Mesenchymal stem cell (in vitro differentiated cells and primary cell): Measurements from ENCODE around the gene ST8SIA6.

ENCODE experiments used
- DNase-seq: peaks from one replicate; pipeline ENCODE4 v3.0.0-alpha.2; 2013
- H2AFZ ChIP-seq: one replicate; pipeline ENCODE4 v1.6.1; 2013; ENCODE audit warnings: low read depth, mild to moderate bottlenecking, control low read depth, inconsistent platforms, low read length, moderate library complexity
- H2AK5ac ChIP-seq: 2 replicates; pipeline ENCODE4 v1.6.1; 2013; ENCODE audit warnings: low read length, moderate library complexity, mild to moderate bottlenecking, inconsistent platforms; ENCODE audit not compliant: severe bottlenecking
- H2BK120ac ChIP-seq: one replicate; pipeline ENCODE4 v1.6.1; 2013; ENCODE audit warnings: low read depth, mild to moderate bottlenecking, inconsistent platforms, low read length, moderate library complexity
- H2BK12ac ChIP-seq, 2 experiments: one replicate each; pipeline ENCODE4 v1.6.1; 2013; ENCODE audit warnings: inconsistent platforms in 2 of 2, low read length in 2 of 2, mild to moderate bottlenecking in 2 of 2, moderate library complexity in 2 of 2, control low read depth in 1 of 2
- H2BK15ac ChIP-seq: one replicate; pipeline ENCODE4 v1.6.1; 2013; ENCODE audit warnings: mild to moderate bottlenecking, low read depth, inconsistent platforms; ENCODE audit not compliant: poor library complexity, severe bottlenecking
- H2BK5ac ChIP-seq: 2 replicates; pipeline ENCODE4 v1.6.1; 2013; ENCODE audit warnings: low read depth, mild to moderate bottlenecking, low read length, control low read depth, inconsistent platforms; ENCODE audit not compliant: poor library complexity, severe bottlenecking
- H3K14ac ChIP-seq, 2 experiments: one replicate each; pipeline ENCODE4 v1.6.1; 2013; ENCODE audit warnings: inconsistent platforms in 2 of 2, low read length in 2 of 2, control low read depth in 1 of 2, mild to moderate bottlenecking in 1 of 2, moderate library complexity in 1 of 2
- H3K18ac ChIP-seq, 2 experiments: one replicate each; pipeline ENCODE4 v1.6.1; 2013; ENCODE audit warnings: inconsistent platforms in 2 of 2, low read length in 2 of 2, control low read depth in 1 of 2, low read depth in 1 of 2, mild to moderate bottlenecking in 1 of 2
- H3K23ac ChIP-seq, 2 experiments: one replicate each; pipeline ENCODE4 v1.6.1; 2013; ENCODE audit warnings: inconsistent platforms in 2 of 2, low read length in 2 of 2, mild to moderate bottlenecking in 2 of 2, moderate library complexity in 2 of 2, control low read depth in 1 of 2
- H3K27ac ChIP-seq: 2 replicates; pipeline ENCODE4 v1.5.1; 2013; ENCODE audit warnings: mild to moderate bottlenecking, moderate library complexity, low read length, control low read depth, inconsistent platforms; ENCODE audit not compliant: poor library complexity, severe bottlenecking
- H3K27me3 ChIP-seq, 2 experiments: 2 replicates each; pipeline versions ENCODE4 v1.6.1 to v1.7.0; 2013; ENCODE audit warnings: low read length in 2 of 2, mild to moderate bottlenecking in 2 of 2, moderate library complexity in 2 of 2, control low read depth in 1 of 2, inconsistent platforms in 1 of 2; ENCODE audit not compliant: control insufficient read depth in 1 of 2, insufficient read depth in 1 of 2
- H3K36me3 ChIP-seq, 2 experiments: 2 replicates each; pipeline versions ENCODE4 v1.6.1 to v1.7.0; 2013; ENCODE audit warnings: low read length in 2 of 2, control low read depth in 1 of 2, inconsistent platforms in 1 of 2, low read depth in 1 of 2, mild to moderate bottlenecking in 1 of 2; ENCODE audit not compliant: insufficient read depth in 2 of 2, control insufficient read depth in 1 of 2
- H3K4ac ChIP-seq, 2 experiments: one replicate each; pipeline ENCODE4 v1.6.1; 2013; ENCODE audit warnings: inconsistent platforms in 2 of 2, low read length in 2 of 2, mild to moderate bottlenecking in 2 of 2, moderate library complexity in 2 of 2, control low read depth in 1 of 2, low read depth in 1 of 2
- H3K4me1 ChIP-seq: 2 replicates; pipeline ENCODE4 v1.6.1; 2013; ENCODE audit warnings: low read depth, low read length, control low read depth; ENCODE audit not compliant: control insufficient read depth, insufficient read depth
- H3K4me2 ChIP-seq: 2 replicates; pipeline ENCODE4 v1.6.1; 2013; ENCODE audit warnings: low read length, mild to moderate bottlenecking, inconsistent platforms; ENCODE audit not compliant: poor library complexity, severe bottlenecking
- H3K4me3 ChIP-seq, 2 experiments: 2 replicates each; pipeline versions ENCODE4 v1.5.1 to v1.7.0; 2013; ENCODE audit warnings: low read length in 2 of 2, mild to moderate bottlenecking in 2 of 2, control low read depth in 1 of 2, low read depth in 1 of 2; ENCODE audit not compliant: insufficient read depth in 1 of 2
- H3K79me1 ChIP-seq: replicated peaks from 2 replicates; pipeline ENCODE4 v1.6.1; 2013; ENCODE audit warnings: mild to moderate bottlenecking, control low read depth, low read length, inconsistent platforms; ENCODE audit not compliant: poor library complexity, severe bottlenecking
- H3K9ac ChIP-seq: 2 replicates; pipeline ENCODE4 v1.7.0; 2013; ENCODE audit warnings: mild to moderate bottlenecking, low read length, moderate library complexity
- H3K9me3 ChIP-seq: 2 replicates; pipeline ENCODE4 v1.7.0; 2013; ENCODE audit warnings: mild to moderate bottlenecking, low read length; ENCODE audit not compliant: control insufficient read depth
- H4K8ac ChIP-seq: one replicate; pipeline ENCODE4 v1.6.1; 2013; ENCODE audit warnings: inconsistent platforms, mild to moderate bottlenecking, low read length, moderate library complexity
- H4K91ac ChIP-seq: one replicate; pipeline ENCODE4 v1.6.1; 2013; ENCODE audit warnings: mild to moderate bottlenecking, low read length, inconsistent platforms
- WGBS: methylation state at CpG from one replicate; pipeline ENCODE4 v1.1.7; 2013; ENCODE audit warnings: mixed read lengths; 5-methylcytosine and 5-hydroxymethylcytosine counted together

Gene ST8SIA6

GRCh38 chr10:17348011-17348500 lies 106.3 kb downstream of the ST8SIA6 start:
- no peaks in the 10 kb centered on the region for H3K4me1 ChIP-seq
- H3K79me1 ChIP-seq, result no peaks in the 10 kb centered on the region
- H3K4ac ChIP-seq, result no peak overlapping the region
- H2BK12ac ChIP-seq, result no peak overlapping the region
- H3K27ac ChIP-seq, result no peak overlapping the region
- peak overlapping the region in 1 of 2 experiments; percentile 70 for H3K4me3 ChIP-seq
- peak overlapping the region; percentile 87 for H3K9ac ChIP-seq
- no peak overlapping the region for H3K14ac ChIP-seq
- H3K36me3 ChIP-seq, result no peaks in the 10 kb centered on the region
- H3K9me3 ChIP-seq, result peaks cover 4% of the 10 kb centered on the region
- H2AK5ac ChIP-seq, result no peak overlapping the region
- no peak overlapping the region for H3K4me2 ChIP-seq
- no peak overlapping the region for H4K8ac ChIP-seq
- no peaks in the 10 kb centered on the region for H3K27me3 ChIP-seq
- WGBS, result 94% methylated on average over 3 of the region's 4 CpGs
- no peak for DNase-seq
- no peak overlapping the region for H2BK5ac ChIP-seq
- no peak overlapping the region for H4K91ac ChIP-seq
- no peak overlapping the region for H2AFZ ChIP-seq
- no peak overlapping the region for H2BK15ac ChIP-seq
- H3K23ac ChIP-seq, result no peak overlapping the region
- H2BK120ac ChIP-seq, result no peak overlapping the region
- H3K18ac ChIP-seq, result no peak overlapping the region

GRCh38 chr10:17344206-17344605 lies 110.2 kb downstream of the ST8SIA6 start:
- Histone ChIP-seq H2BK15ac (no peak overlapping the region), H3K18ac (no peak overlapping the region), H3K9me3 (peaks cover 27% of the 10 kb centered on the region), H2AK5ac (no peak overlapping the region), H3K14ac (no peak overlapping the region), H4K8ac (no peak overlapping the region), H3K36me3 (no peaks in the 10 kb centered on the region), H3K4me2 (no peak overlapping the region), H2BK12ac (no peak overlapping the region), H2AFZ (no peak overlapping the region), H3K4me3 (no peak overlapping the region), H3K4me1 (no peaks in the 10 kb centered on the region), H2BK5ac (no peak overlapping the region), H3K4ac (no peak overlapping the region), H3K27ac (no peak overlapping the region), H3K27me3 (no peaks in the 10 kb centered on the region), H4K91ac (no peak overlapping the region), H2BK120ac (no peak overlapping the region), H3K23ac (no peak overlapping the region), H3K79me1 (no peaks in the 10 kb centered on the region), H3K9ac (no peak overlapping the region)
- WGBS, result 77% methylated on average over 4 of the region's 4 CpGs
- no peak for DNase-seq

- Histone ChIP-seq H3K23ac (no peak overlapping the region), H3K14ac (no peak overlapping the region), H2BK12ac (no peak overlapping the region), H3K4me2 (no peak overlapping the region), H3K9me3 (peaks cover 27% of the 10 kb centered on the region), H3K4me1 (no peaks in the 10 kb centered on the region), H4K8ac (no peak overlapping the region), H3K18ac (no peak overlapping the region), H2BK15ac (no peak overlapping the region), H3K36me3 (no peaks in the 10 kb centered on the region), H2BK120ac (no peak overlapping the region), H2AFZ (no peak overlapping the region), H2AK5ac (no peak overlapping the region), H4K91ac (no peak overlapping the region), H3K79me1 (no peaks in the 10 kb centered on the region), H3K4me3 (no peak overlapping the region), H3K27me3 (no peaks in the 10 kb centered on the region), H3K27ac (no peak overlapping the region), H3K4ac (no peak overlapping the region), H2BK5ac (no peak overlapping the region), H3K9ac (no peak overlapping the region)
- WGBS, result 89% methylated on average over 3 of the region's 3 CpGs
- no peak for DNase-seq
Observed at GRCh38 chr10:17343118-17343517, 111.3 kb downstream of the ST8SIA6 start.

- DNase-seq, result no peak
- 66% methylated on average over 11 of the region's 13 CpGs for WGBS
- peaks cover 27% of the 10 kb centered on the region for H3K9me3 ChIP-seq
Observed at GRCh38 chr10:17340144-17340829, 114.1 kb downstream of the ST8SIA6 start.

More at GRCh38 chr10:17340144-17340829, 114.1 kb downstream of the ST8SIA6 start:
- H2BK15ac ChIP-seq, result no peak overlapping the region
- H2AFZ ChIP-seq, result no peak overlapping the region
- no peak overlapping the region for H3K18ac ChIP-seq
- H4K8ac ChIP-seq, result no peak overlapping the region
- no peaks in the 10 kb centered on the region for H3K79me1 ChIP-seq
- H4K91ac ChIP-seq, result no peak overlapping the region
- no peak overlapping the region for H3K9ac ChIP-seq
- no peaks in the 10 kb centered on the region for H3K36me3 ChIP-seq
- H3K27me3 ChIP-seq, result no peaks in the 10 kb centered on the region
- H2AK5ac ChIP-seq, result no peak overlapping the region
- no peaks in the 10 kb centered on the region for H3K4me1 ChIP-seq
- no peak overlapping the region for H3K14ac ChIP-seq
- no peak overlapping the region for H3K27ac ChIP-seq
- H2BK120ac ChIP-seq, result no peak overlapping the region
- H3K4me2 ChIP-seq, result no peak overlapping the region
- H2BK5ac ChIP-seq, result no peak overlapping the region
- H3K4me3 ChIP-seq, result no peak overlapping the region
- no peak overlapping the region for H3K4ac ChIP-seq
- H3K23ac ChIP-seq, result no peak overlapping the region
- no peak overlapping the region for H2BK12ac ChIP-seq
